Stimulated activated CD8-positive, alpha-beta memory T cell treated with anti-CD3 and anti-CD28 coated beads, Interleukin-7, amount 100 ng/mL, for 4 hours (primary cell): ENCODE measurements around the gene ADAMTSL4.

Experiments used
- DNase-seq, 2 donors: peaks; one replicate each; pipeline ENCODE4 v3.0.0-alpha.2; 2020; ENCODE audit warnings: low read depth in 2 of 2

ADAMTSL4 gene

GRCh38 chr1:150548632-150549495, at the start of gene ADAMTSL4:
ADAMTSL4 (plus strand) TSS chr1:150549408; CDS start chr1:150552289, 2,881 bp downstream.
- no peak for DNase-seq

- DNase-seq = no peak
Observed at GRCh38 chr1:150505431-150505830, 43.8 kb upstream of the ADAMTSL4 start.

GRCh38 chr1:150507912-150508864, 41.0 kb upstream of the ADAMTSL4 start, which contains the start of gene ECM1:
ECM1 (plus strand) TSS chr1:150508109; CDS start chr1:150508210, 101 bp downstream.
- no peak for DNase-seq

GRCh38 chr1:150508982-150509381, 40.2 kb upstream of the ADAMTSL4 start:
- DNase-seq = no peak

- no peak for DNase-seq
Observed at GRCh38 chr1:150511551-150511950, 37.7 kb upstream of the ADAMTSL4 start.

GRCh38 chr1:150511985-150512660, 37.1 kb upstream of the ADAMTSL4 start:
- DNase-seq = no peak

GRCh38 chr1:150512846-150513245, 36.4 kb upstream of the ADAMTSL4 start:
- DNase-seq = no peak

- no peak for DNase-seq
Observed at GRCh38 chr1:150513351-150513791, 35.8 kb upstream of the ADAMTSL4 start.

- no peak for DNase-seq
Observed at GRCh38 chr1:150514260-150514659, 34.9 kb upstream of the ADAMTSL4 start.

- no peak for DNase-seq
Observed at GRCh38 chr1:150514913-150515327, 34.3 kb upstream of the ADAMTSL4 start.

GRCh38 chr1:150515328-150516049, 33.7 kb upstream of the ADAMTSL4 start, which contains the start of gene FALEC:
FALEC (plus strand) TSS chr1:150515752.
- DNase-seq = peak; percentile 76 to 89

GRCh38 chr1:150516050-150516591, 33.1 kb upstream of the ADAMTSL4 start:
- DNase-seq = no peak

GRCh38 chr1:150516616-150517015, 32.6 kb upstream of the ADAMTSL4 start:
- DNase-seq = no peak

GRCh38 chr1:150521196-150521968, 27.8 kb upstream of the ADAMTSL4 start:
- DNase-seq = no peak

GRCh38 chr1:150525348-150525747, 23.9 kb upstream of the ADAMTSL4 start:
- DNase-seq = no peak

- no peak for DNase-seq
Observed at GRCh38 chr1:150528196-150528595, 21.0 kb upstream of the ADAMTSL4 start.

- DNase-seq = no peak
Observed at GRCh38 chr1:150529017-150529416, 20.2 kb upstream of the ADAMTSL4 start.

- DNase-seq = no peak
Observed at GRCh38 chr1:150530491-150531159, 18.6 kb upstream of the ADAMTSL4 start.

GRCh38 chr1:150532860-150533259, 16.3 kb upstream of the ADAMTSL4 start:
- no peak for DNase-seq
